HG02678 (cell line): ENCODE data around the gene KIFC3.
"Not testable (repeated sequence)": the region's sequence is repeated elsewhere in the genome, so short reads cannot be mapped to it uniquely, and the experiment has no call there.

Experiments
- ATAC-seq: cut with Tn5 transposase; IDR thresholded peaks from one replicate; pipeline ENCODE4 v1.9.1; 2021; ENCODE audit warnings: mild to moderate bottlenecking, moderate library complexity; ENCODE audit not compliant: unreplicated experiment

Gene KIFC3

GRCh38 chr16:57725976-57726375, 76.3 kb downstream of the KIFC3 start:
- ATAC-seq = no peak

GRCh38 chr16:57725554-57725953, 76.7 kb downstream of the KIFC3 start:
- ATAC-seq = no peak

GRCh38 chr16:57725151-57725550, 77.1 kb downstream of the KIFC3 start:
- no peak for ATAC-seq

- ATAC-seq = no peak
Measured at GRCh38 chr16:57724531-57724930, 77.8 kb downstream of the KIFC3 start.

GRCh38 chr16:57723170-57723569, 79.1 kb downstream of the KIFC3 start:
- no peak for ATAC-seq

- ATAC-seq = no peak
Measured at GRCh38 chr16:57722651-57723050, 79.6 kb downstream of the KIFC3 start.

GRCh38 chr16:57722210-57722499, 80.1 kb downstream of the KIFC3 start:
- no peak for ATAC-seq

- ATAC-seq = no peak
Measured at GRCh38 chr16:57721356-57722209, 80.7 kb downstream of the KIFC3 start.

- ATAC-seq = no peak
Measured at GRCh38 chr16:57720142-57720575, 82.1 kb downstream of the KIFC3 start.

GRCh38 chr16:57714047-57714446, 88.2 kb downstream of the KIFC3 start:
- no peak for ATAC-seq

- ATAC-seq = no peak
Measured at GRCh38 chr16:57713596-57713995, 88.7 kb downstream of the KIFC3 start.

GRCh38 chr16:57712569-57712968, 89.7 kb downstream of the KIFC3 start:
- ATAC-seq = not testable (repeated sequence)

- ATAC-seq = no peak
Measured at GRCh38 chr16:57711993-57712392, 90.3 kb downstream of the KIFC3 start.

GRCh38 chr16:57711346-57711745, 90.9 kb downstream of the KIFC3 start:
- no peak for ATAC-seq

GRCh38 chr16:57709663-57710062, 92.6 kb downstream of the KIFC3 start:
- no peak for ATAC-seq
